Measurements from ENCODE around the gene MARF1. TPM values are rescaled to one million over a fixed set of nuclear protein-coding genes. Genes with fewer than 3 reads are reported as not detected.
A peak's percentile ranks its signal among the peaks of the same experiment; 100 is the strongest.

The MARF1 gene
- total RNA-seq, 1 donor: 25.7 TPM

GRCh38 chr16:15653227-15653626 is 10.3 kb upstream of the MARF1 start:
- no peak overlapping the region for H3K27ac ChIP-seq (ENCODE audit: low read depth, low read length)

DNA sequence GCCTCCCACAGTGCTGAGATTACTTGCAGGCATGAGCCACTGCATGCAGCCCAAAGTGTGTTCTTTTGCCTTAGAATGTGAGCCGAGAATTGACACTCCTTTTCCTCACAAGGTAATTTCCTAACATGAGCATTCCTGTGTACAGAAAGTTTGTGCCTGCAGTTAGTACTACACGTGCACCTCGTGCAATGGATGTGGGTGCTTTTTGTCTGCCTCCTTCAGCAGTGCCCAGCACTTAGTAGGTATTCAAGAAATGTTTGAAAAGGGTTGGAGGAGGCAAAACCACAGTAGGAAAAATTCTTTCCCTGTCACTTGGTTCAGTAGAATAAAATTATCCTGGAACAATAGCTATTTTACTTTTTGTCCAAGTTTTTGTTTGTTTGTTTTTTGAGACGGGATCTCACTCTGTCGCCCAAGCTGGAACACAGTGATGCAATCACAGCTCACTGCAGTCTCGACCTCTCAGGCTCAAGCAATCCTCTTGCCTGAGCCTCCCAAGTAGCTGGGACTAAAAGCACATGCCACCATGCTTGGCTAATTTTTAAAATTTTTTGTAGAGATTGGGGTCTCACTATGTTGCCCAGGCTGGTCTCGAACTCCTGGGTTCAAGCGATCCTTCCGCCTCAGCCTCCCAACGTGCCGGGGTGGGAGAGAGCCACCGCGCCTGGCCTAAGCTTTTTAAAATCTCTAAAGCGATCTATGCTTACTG is 9.5 kb upstream of the MARF1 start:
- H3K27ac ChIP-seq (ENCODE audit: low read depth, low read length): no peak overlapping the region
- no peak for DNase-seq (ENCODE audit: insufficient read length, low spot score, missing footprints)
- no peak overlapping the region for H2AFZ ChIP-seq (ENCODE audit: low read length)
- H3K36me3 ChIP-seq (ENCODE audit: insufficient read depth, low read length): peaks cover 9% of the 10 kb centered on the region
- TF ChIP-seq CTCF (IDR thresholded peaks at IDR 0.05; ENCODE audit: extremely low read depth, low read depth, low read length): no peak
- H3K4me2 ChIP-seq (ENCODE audit: insufficient read depth, low read length): no peak overlapping the region
- no peaks in the 10 kb centered on the region for H3K27me3 ChIP-seq (ENCODE audit: insufficient read depth, low read length)
- no peak overlapping the region for H3K4me3 ChIP-seq (ENCODE audit: insufficient read depth, low read length)
- peaks cover 23% of the 10 kb centered on the region for H3K4me1 ChIP-seq (ENCODE audit: insufficient read depth, low read length)
- peaks cover 69% of the 10 kb centered on the region for H3K79me2 ChIP-seq (ENCODE audit: insufficient read depth, low read length)
- H3K9me3 ChIP-seq (ENCODE audit: low read depth, low read length): no peaks in the 10 kb centered on the region
- peaks cover 28% of the 10 kb centered on the region for H4K20me1 ChIP-seq (ENCODE audit: insufficient read depth, low read length)

More at GRCh38 chr16:15653227-15653626, 10.3 kb upstream of the MARF1 start:
- H3K79me2 ChIP-seq (ENCODE audit: insufficient read depth, low read length): peaks cover 76% of the 10 kb centered on the region
- H4K20me1 ChIP-seq (ENCODE audit: insufficient read depth, low read length): peaks cover 29% of the 10 kb centered on the region
- H3K4me3 ChIP-seq (ENCODE audit: insufficient read depth, low read length): peak overlapping the region; percentile 18
- TF ChIP-seq CTCF (IDR thresholded peaks at IDR 0.05; ENCODE audit: extremely low read depth, low read depth, low read length): no peak
- H3K9me3 ChIP-seq (ENCODE audit: low read depth, low read length): no peaks in the 10 kb centered on the region
- H3K4me1 ChIP-seq (ENCODE audit: insufficient read depth, low read length): peaks cover 23% of the 10 kb centered on the region
- H3K27me3 ChIP-seq (ENCODE audit: insufficient read depth, low read length): no peaks in the 10 kb centered on the region
- DNase-seq (ENCODE audit: insufficient read length, low spot score, missing footprints): peak; percentile 97
- H2AFZ ChIP-seq (ENCODE audit: low read length): no peak overlapping the region
- H3K4me2 ChIP-seq (ENCODE audit: insufficient read depth, low read length): peak overlapping the region; percentile 33
- H3K36me3 ChIP-seq (ENCODE audit: insufficient read depth, low read length): peaks cover 9% of the 10 kb centered on the region

- H3K9me3 ChIP-seq (ENCODE audit: low read depth, low read length): no peaks in the 10 kb centered on the region
- peak overlapping the region; percentile 93 for H2AFZ ChIP-seq (ENCODE audit: low read length)
- H3K36me3 ChIP-seq (ENCODE audit: insufficient read depth, low read length): peaks cover 6% of the 10 kb centered on the region
- peak overlapping the region; percentile 99 for H3K4me2 ChIP-seq (ENCODE audit: insufficient read depth, low read length)
- peak overlapping the region; percentile 95 for H3K4me3 ChIP-seq (ENCODE audit: insufficient read depth, low read length)
- H3K27me3 ChIP-seq (ENCODE audit: insufficient read depth, low read length): no peaks in the 10 kb centered on the region
- no peak for TF ChIP-seq CTCF (IDR thresholded peaks at IDR 0.05; ENCODE audit: extremely low read depth, low read depth, low read length)
- DNase-seq (ENCODE audit: insufficient read length, low spot score, missing footprints): peak; percentile 81
- H4K20me1 ChIP-seq (ENCODE audit: insufficient read depth, low read length): peaks cover 22% of the 10 kb centered on the region
- H3K79me2 ChIP-seq (ENCODE audit: insufficient read depth, low read length): peaks cover 54% of the 10 kb centered on the region
- peaks cover 23% of the 10 kb centered on the region for H3K4me1 ChIP-seq (ENCODE audit: insufficient read depth, low read length)
- H3K27ac ChIP-seq (ENCODE audit: low read depth, low read length): peak overlapping the region; percentile 89
These were observed 7.8 kb upstream of the MARF1 start for GRCh38 chr16:15650698-15651171.

- Histone ChIP-seq H3K27me3 (ENCODE audit: insufficient read depth, low read length) (no peaks in the 10 kb centered on the region), H3K79me2 (ENCODE audit: insufficient read depth, low read length) (peaks cover 52% of the 10 kb centered on the region), H3K27ac (ENCODE audit: low read depth, low read length) (peak within 1 kb of the TSS; percentile 89), H3K9me3 (ENCODE audit: low read depth, low read length) (no peaks in the 10 kb centered on the region), H3K4me1 (ENCODE audit: insufficient read depth, low read length) (peaks cover 23% of the 10 kb centered on the region), H4K20me1 (ENCODE audit: insufficient read depth, low read length) (peaks cover 22% of the 10 kb centered on the region), H3K36me3 (ENCODE audit: insufficient read depth, low read length) (peaks cover 6% of the 10 kb centered on the region), H3K4me2 (ENCODE audit: insufficient read depth, low read length) (peak within 1 kb of the TSS; percentile 99), H2AFZ (ENCODE audit: low read length) (peak within 1 kb of the TSS; percentile 93), H3K4me3 (ENCODE audit: insufficient read depth, low read length) (peak within 1 kb of the TSS; percentile 95)
- DNase-seq (ENCODE audit: insufficient read length, low spot score, missing footprints): peak; percentile 99
- no peak for TF ChIP-seq CTCF (IDR thresholded peaks at IDR 0.05; ENCODE audit: extremely low read depth, low read depth, low read length)
These were observed 7.2 kb upstream of the MARF1 start, which contains the start of gene NDE1 for GRCh38 chr16:15650019-15650697. Gene NDE1, plus strand, starts transcription at chr16:15650245. Its CDS starts 14,534 bp downstream, at chr16:15664779.

Data from osteoblast (primary cell).